Ovary (tissue), 9 donors: ENCODE measurements around the gene SPANXN2. TPM values are rescaled to one million over a fixed set of nuclear protein-coding genes. Genes with fewer than 3 reads are reported as not detected.

Experiments used
- DNase-seq, 5 donors: peaks; one replicate each; pipeline ENCODE4 v3.0.0-alpha.2; 2019 to 2020
- H3K27ac ChIP-seq, 2 donors: fragments of 200-600 bp; one replicate each; pipeline versions ENCODE4 v1.5.1 to v1.8.0; 2019 to 2022
- H3K27me3 ChIP-seq: fragments of 200-600 bp; one replicate; pipeline ENCODE4 v1.8.0; 2022
- H3K36me3 ChIP-seq: fragments of 200-600 bp; sonication (generic); one replicate; pipeline ENCODE4 v1.5.1; 2019
- H3K4me1 ChIP-seq: one replicate; pipeline ENCODE4 v1.8.1; 2013; ENCODE audit warnings: mild to moderate bottlenecking, moderate library complexity; ENCODE audit not compliant: insufficient read depth
- H3K4me3 ChIP-seq: fragments of 200-600 bp; sonication (generic); one replicate; pipeline ENCODE4 v1.5.1; 2017
- H3K9me3 ChIP-seq, 2 donors: fragments of 200-600 bp in 1 of 2; sonication (generic) in 1 of 2; one replicate each; pipeline versions ENCODE4 v1.5.1 to v1.8.1; 2013 to 2019; ENCODE audit warnings: mild to moderate bottlenecking in 1 of 2, moderate library complexity in 1 of 2
- CTCF ChIP-seq, 3 donors: fragments of 450-650 bp in 2 of 3; fragments of 200-600 bp in 1 of 3; IDR thresholded peaks; one replicate each; pipeline versions ENCODE4 v1.5.1 to v1.8.0; 2016 to 2022; ENCODE audit warnings: antibody characterized with exemption in 3 of 3, mild to moderate bottlenecking in 1 of 3
- EP300 ChIP-seq: sonication (generic); formaldehyde crosslinking; IDR thresholded peaks from one replicate; pipeline ENCODE4 v1.6.1; 2017; ENCODE audit warnings: antibody characterized with exemption
- POLR2A ChIP-seq: fragments of 450-650 bp; IDR thresholded peaks from one replicate; pipeline ENCODE4 v1.6.1; 2017; ENCODE audit warnings: antibody characterized with exemption, mild to moderate bottlenecking, moderate library complexity
- WGBS, 3 donors: extraction: QIAGEN DNeasy Blood & Tissue Kit in 1 of 3; methylation state at CpG; one replicate each; pipeline versions ENCODE4 v1.1.5 to v1.1.7; 2013 to 2017; 5-methylcytosine and 5-hydroxymethylcytosine counted together
- intact Hi-C, 4 donors: fragments of 100-400 bp; cut with DNase I; formaldehyde crosslinking; loops; one replicate each; pipeline versions ENCODE4 v1.11.0 to v1.15.1; 2022 to 2023
- polyA plus RNA-seq, 2 donors: library from polyadenylated mRNA; stranded (reverse); fragments of 200-250 nt in 1 of 2; fragments of 350-450 nt in 1 of 2; fragmentation: Illumina TruSeq in 1 of 2; extraction: RNeasy Lipid Tissue Mini Kit (QIAGEN cat#74804) in 1 of 2; gene quantifications; one replicate each; pipeline ENCODE4 v1.2.3, GENCODE V29; 2013 to 2014
- total RNA-seq, 7 donors: library from RNA; depleted of rRNA in 2 of 7; stranded (reverse); fragments of >200 nt in 2 of 7; fragmentation: NEBNext Ultra II Directional in 3 of 7; extraction: Animal tissue kit (Norgen Biotek cat#: 25700) in 3 of 7; gene quantifications; one replicate each; pipeline versions ENCODE4 v1.1.0 to v1.2.4, GENCODE V29; 2016 to 2023
- donor health status: DM: no; HTN: no; CAD: no; lungs with moderate emphysema.
- donor health status: DM: no; HTN: no; CAD: no.
- donor health status: Bipolar disorder and iron deficiency.
- donor health status: DM: yes; HTN: yes; CAD: no.
- donor health status: DM: no; HTN: no; CAD: no.
- donor health status: DM: yes; HTN: yes; CAD: no.

SPANXN2 gene
- total and polyA plus RNA-seq, 9 donors = not detected

- 45 to 51% (median 51%) methylated on average over 3 of the region's 3 CpGs for WGBS, 3 donors
- Histone ChIP-seq H3K9me3 (no peaks in the 10 kb centered on the region), H3K36me3 (no peaks in the 10 kb centered on the region), H3K27ac (no peak overlapping the region), H3K27me3 (no peaks in the 10 kb centered on the region), H3K4me1 (no peaks in the 10 kb centered on the region), H3K4me3 (no peak overlapping the region)
- TF ChIP-seq EP300 (no peak), CTCF (IDR thresholded peaks at IDR 0.05) (no peak), POLR2A (no peak)
- DNase-seq = no peak
- intact Hi-C loops = no loop called here
Observed at GRCh38 chrX:143683486-143683885, 37.1 kb downstream of the SPANXN2 start.

- Histone ChIP-seq H3K4me3 (no peak overlapping the region), H3K36me3 (no peaks in the 10 kb centered on the region), H3K4me1 (no peaks in the 10 kb centered on the region), H3K27ac (no peak overlapping the region), H3K27me3 (no peaks in the 10 kb centered on the region), H3K9me3 (no peaks in the 10 kb centered on the region)
- TF ChIP-seq CTCF (IDR thresholded peaks at IDR 0.05) (no peak), POLR2A (no peak), EP300 (no peak)
- intact Hi-C loops = no loop called here
- WGBS, 3 donors = 62 to 74% (median 69%) methylated on average over 4 of the region's 4 CpGs
- no peak for DNase-seq
Observed at GRCh38 chrX:143674926-143675325, 45.6 kb downstream of the SPANXN2 start.

- Histone ChIP-seq H3K4me3 (no peak overlapping the region), H3K9me3 (no peaks in the 10 kb centered on the region), H3K36me3 (no peaks in the 10 kb centered on the region), H3K27me3 (no peaks in the 10 kb centered on the region), H3K4me1 (no peaks in the 10 kb centered on the region), H3K27ac (no peak overlapping the region)
- no peak for TF ChIP-seq POLR2A
- no peak for TF ChIP-seq CTCF (IDR thresholded peaks at IDR 0.05)
- 13 to 16% (median 13%) methylated on average over 5 of the region's 5 CpGs for WGBS, 3 donors
- DNase-seq = no peak
- intact Hi-C loops = no loop called here
Observed at GRCh38 chrX:143669395-143669794, 51.2 kb downstream of the SPANXN2 start.

- intact Hi-C loops = no loop called here
- Histone ChIP-seq H3K36me3 (no peaks in the 10 kb centered on the region), H3K9me3 (no peaks in the 10 kb centered on the region), H3K4me3 (no peak overlapping the region), H3K27ac (no peak overlapping the region), H3K27me3 (no peaks in the 10 kb centered on the region), H3K4me1 (no peaks in the 10 kb centered on the region)
- no peak for TF ChIP-seq CTCF (IDR thresholded peaks at IDR 0.05)
- TF ChIP-seq POLR2A = no peak
- TF ChIP-seq EP300 = no peak
- DNase-seq = no peak
- 25 to 29% (median 27%) methylated on average over 5 of the region's 5 CpGs for WGBS, 3 donors
Observed at GRCh38 chrX:143664302-143664701, 56.2 kb downstream of the SPANXN2 start.

- Histone ChIP-seq H3K36me3 (no peaks in the 10 kb centered on the region), H3K4me3 (no peak overlapping the region), H3K4me1 (no peaks in the 10 kb centered on the region), H3K27me3 (no peaks in the 10 kb centered on the region), H3K27ac (no peak overlapping the region), H3K9me3 (no peaks in the 10 kb centered on the region)
- intact Hi-C loops = no loop called here
- DNase-seq = no peak
- WGBS, 3 donors = 51 to 54% (median 53%) methylated on average over 5 of the region's 5 CpGs
- TF ChIP-seq EP300 (no peak), CTCF (IDR thresholded peaks at IDR 0.05) (no peak), POLR2A (no peak)
Observed at GRCh38 chrX:143663755-143664154, 56.8 kb downstream of the SPANXN2 start.
